ENCODE data around the gene TMEM239.

- TF ChIP-seq CTCF (IDR thresholded peaks at IDR 0.05), result no peak
- no peak for TF ChIP-seq POLR2A (IDR thresholded peaks at IDR 0.05)
These were observed 21.2 kb upstream of the TMEM239 start for GRCh38 chr20:2794866-2795447.
